Measurements from ENCODE around the gene AP3M1.

AP3M1 gene

GRCh38 chr10:74083304-74083703 lies 67.3 kb downstream of the AP3M1 start:
- ChIA-PET POLR2A (no interaction called here), CTCF (interaction anchor here (0.7 to 1.5 kb wide), 5 partner anchors 57 to 204 kb away, joined by 3 to 8 read pairs (median 4); no protein-coding TSS in a partner anchor)
- H3K36me3 ChIP-seq (ENCODE audit: control insufficient read depth in 2 of 2, insufficient read depth in 1 of 2, low read length in 2 of 2) = peaks cover 9 to 30% of the 10 kb centered on the region in 2 experiments
- no peak overlapping the region for H3K27ac ChIP-seq (ENCODE audit: extremely low read depth, low read depth, low read length)
- peaks cover 10% of the 10 kb centered on the region for H3K4me1 ChIP-seq (ENCODE audit: control insufficient read depth, insufficient read depth, low read length)
- no peak overlapping the region for H3K4me3 ChIP-seq (ENCODE audit: low read depth, low read length)
- no peaks in the 10 kb centered on the region for H3K9me3 ChIP-seq (ENCODE audit: control insufficient read depth, insufficient read depth, low read depth, low read length)
- no peak for TF ChIP-seq ZNF561 (tag by site-specific recombination; IDR thresholded peaks at IDR 0.05; ENCODE audit: borderline replicate concordance)
- TF ChIP-seq ZBTB6 (tag by site-specific recombination; IDR thresholded peaks at IDR 0.05) = no peak
- no peak for TF ChIP-seq SP2 (tag by site-specific recombination; IDR thresholded peaks at IDR 0.05)
- no peak for TF ChIP-seq ZFP3 (tag by site-specific recombination; IDR thresholded peaks at IDR 0.05; ENCODE audit: low read depth)
- TF ChIP-seq BCL6B (tag by site-specific recombination; IDR thresholded peaks at IDR 0.05) = no peak
- no peak for TF ChIP-seq ZNF214 (tag by site-specific recombination; IDR thresholded peaks at IDR 0.05; ENCODE audit: borderline replicate concordance)
- no peak for TF ChIP-seq ZNF302 (tag by site-specific recombination; IDR thresholded peaks at IDR 0.05; ENCODE audit: low read depth)
- no peak for TF ChIP-seq WT1 (tag by site-specific recombination; IDR thresholded peaks at IDR 0.05)
- no peak for TF ChIP-seq KLF10 (tag by site-specific recombination; IDR thresholded peaks at IDR 0.05)

DNA sequence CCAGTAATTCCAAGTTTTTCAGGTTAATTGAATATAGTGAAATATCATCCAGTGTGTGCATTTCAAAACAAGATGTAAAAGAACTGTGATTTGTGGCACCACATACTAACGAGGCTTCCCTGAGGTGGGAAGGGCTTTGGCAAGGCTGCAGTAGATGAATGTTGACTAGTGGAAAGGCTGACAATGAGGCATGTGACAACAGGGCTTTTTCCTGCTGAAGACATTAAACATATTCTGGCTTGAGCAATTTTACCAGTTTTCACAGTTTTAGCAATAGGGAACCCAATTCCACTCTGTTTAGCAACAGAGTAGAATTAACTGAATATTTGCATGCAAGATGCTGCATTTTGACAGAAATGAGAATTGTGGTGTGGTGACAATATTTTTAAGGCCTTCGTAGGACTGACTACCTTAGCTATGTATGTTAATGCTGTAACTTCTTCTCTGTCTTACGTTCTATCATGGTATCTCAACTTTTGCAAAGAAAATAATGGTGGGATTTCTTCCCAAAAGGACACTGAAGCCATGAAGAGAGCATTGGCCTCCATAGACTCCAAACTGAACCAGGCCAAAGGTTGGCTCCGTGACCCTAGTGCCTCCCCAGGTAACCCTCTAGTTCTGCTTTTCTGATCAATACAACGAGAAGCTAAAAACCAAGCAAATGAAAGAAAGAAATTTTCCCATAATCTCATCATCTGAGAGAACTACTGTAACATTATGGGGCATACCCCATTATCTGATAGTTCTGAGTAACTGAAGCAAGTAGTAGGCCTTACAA lies 68.5 kb downstream of the AP3M1 start:
- ChIA-PET POLR2A (interaction anchor here (0.7 kb wide), 1 partner anchor 83 kb away, joined by 4 read pairs; no protein-coding TSS in a partner anchor), CTCF (interaction anchor here (0.5 to 4.0 kb wide), 33 partner anchors 9 to 1237 kb away, joined by 3 to 79 read pairs (median 4); no protein-coding TSS in a partner anchor)
- H3K27ac ChIP-seq (ENCODE audit: extremely low read depth, low read depth, low read length) = no peak overlapping the region
- TF ChIP-seq GLI4 (tag by site-specific recombination; IDR thresholded peaks at IDR 0.05) (no peak), HIC1 (tag by site-specific recombination; IDR thresholded peaks at IDR 0.05) (no peak), ZNF529 (tag by site-specific recombination; IDR thresholded peaks at IDR 0.05; ENCODE audit: insufficient replicate concordance) (no peak), ZBTB17 (tag by site-specific recombination; IDR thresholded peaks at IDR 0.05) (no peak), ZNF140 (tag by site-specific recombination; IDR thresholded peaks at IDR 0.05) (no peak), PRDM2 (tag by site-specific recombination; IDR thresholded peaks at IDR 0.05; ENCODE audit: borderline replicate concordance) (no peak), ZNF169 (tag by site-specific recombination; IDR thresholded peaks at IDR 0.05) (no peak), ZNF521 (tag by site-specific recombination; IDR thresholded peaks at IDR 0.05) (no peak)
- TF ChIP-seq, protein P1, sequence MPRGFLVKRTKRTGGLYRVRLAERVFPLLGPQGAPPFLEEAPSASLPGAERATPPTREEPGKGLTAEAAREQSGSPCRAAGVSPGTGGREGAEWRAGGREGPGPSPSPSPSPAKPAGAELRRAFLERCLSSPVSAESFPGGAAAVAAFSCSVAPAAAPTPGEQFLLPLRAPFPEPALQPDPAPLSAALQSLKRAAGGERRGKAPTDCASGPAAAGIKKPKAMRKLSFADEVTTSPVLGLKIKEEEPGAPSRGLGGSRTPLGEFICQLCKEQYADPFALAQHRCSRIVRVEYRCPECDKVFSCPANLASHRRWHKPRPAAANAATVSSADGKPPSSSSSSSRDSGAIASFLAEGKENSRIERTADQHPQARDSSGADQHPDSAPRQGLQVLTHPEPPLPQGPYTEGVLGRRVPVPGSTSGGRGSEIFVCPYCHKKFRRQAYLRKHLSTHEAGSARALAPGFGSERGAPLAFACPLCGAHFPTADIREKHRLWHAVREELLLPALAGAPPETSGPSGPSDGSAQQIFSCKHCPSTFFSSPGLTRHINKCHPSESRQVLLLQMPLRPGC (tag by site-specific recombination; IDR thresholded peaks at IDR 0.05) = no peak

More for the DNA sequence above, 68.5 kb downstream of the AP3M1 start:
- Histone ChIP-seq H3K36me3 (ENCODE audit: control insufficient read depth in 2 of 2, insufficient read depth in 1 of 2, low read length in 2 of 2) (peaks cover 9 to 30% of the 10 kb centered on the region in 2 experiments), H3K4me3 (ENCODE audit: low read depth, low read length) (no peak overlapping the region), H3K9me3 (ENCODE audit: control insufficient read depth, insufficient read depth, low read depth, low read length) (no peaks in the 10 kb centered on the region), H3K4me1 (ENCODE audit: control insufficient read depth, insufficient read depth, low read length) (peaks cover 10% of the 10 kb centered on the region)
